ENCODE results near the gene RPL41. TPM values are rescaled to one million over a fixed set of nuclear protein-coding genes. Genes with fewer than 3 reads are reported as not detected.
A peak's percentile ranks its signal among the peaks of the same experiment; 100 is the strongest.

RPL41 gene
- total RNA-seq, 1 experiment from 2014 or later: 3,839 TPM

DNA sequence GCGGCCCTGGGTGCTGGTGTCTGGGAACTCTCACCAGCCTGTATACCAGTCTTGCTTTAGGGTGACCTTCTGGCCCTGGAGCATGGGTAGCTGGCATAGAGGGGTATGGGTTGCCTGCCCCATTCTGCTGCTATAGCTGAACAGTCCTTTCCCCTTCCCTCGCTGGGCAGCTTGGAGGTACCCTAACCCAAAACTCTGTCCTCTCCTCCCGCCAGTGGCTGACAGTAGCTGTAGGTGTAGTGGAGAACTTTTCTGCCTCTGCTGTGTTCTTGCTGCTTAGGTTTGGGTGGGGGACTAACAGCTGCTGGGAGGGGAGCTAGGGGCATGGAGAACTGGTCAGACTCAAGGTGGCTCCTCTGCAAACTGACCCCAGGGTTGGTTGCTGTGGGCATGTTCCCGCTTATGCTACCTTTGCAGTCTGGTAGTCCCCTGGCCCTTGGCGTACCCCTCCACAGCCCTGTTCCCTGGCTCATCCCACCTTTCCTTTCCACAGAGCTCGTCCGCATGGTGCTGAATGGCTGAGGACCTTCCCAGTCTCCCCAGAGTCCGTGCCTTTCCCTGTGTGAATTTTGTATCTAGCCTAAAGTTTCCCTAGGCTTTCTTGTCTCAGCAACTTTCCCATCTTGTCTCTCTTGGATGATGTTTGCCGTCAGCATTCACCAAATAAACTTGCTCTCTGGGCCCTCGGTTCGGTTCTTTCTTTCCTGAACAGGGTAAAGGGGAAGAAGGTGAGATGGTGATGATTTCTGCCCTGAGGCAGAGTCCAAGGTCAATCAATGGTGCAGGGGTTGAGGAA lies 44.7 kb downstream of the RPL41 start:
- H3K4me3 ChIP-seq (ENCODE audit: insufficient read depth, low read depth, low read length): no peak overlapping the region
- H3K36me3 ChIP-seq (replicated peaks; ENCODE audit: control insufficient read depth, insufficient read depth, low read length): peaks cover 48% of the 10 kb centered on the region
- no peak for DNase-seq
- no peaks in the 10 kb centered on the region for H3K27me3 ChIP-seq (ENCODE audit: control insufficient read depth, insufficient read depth, low read length)

DNA sequence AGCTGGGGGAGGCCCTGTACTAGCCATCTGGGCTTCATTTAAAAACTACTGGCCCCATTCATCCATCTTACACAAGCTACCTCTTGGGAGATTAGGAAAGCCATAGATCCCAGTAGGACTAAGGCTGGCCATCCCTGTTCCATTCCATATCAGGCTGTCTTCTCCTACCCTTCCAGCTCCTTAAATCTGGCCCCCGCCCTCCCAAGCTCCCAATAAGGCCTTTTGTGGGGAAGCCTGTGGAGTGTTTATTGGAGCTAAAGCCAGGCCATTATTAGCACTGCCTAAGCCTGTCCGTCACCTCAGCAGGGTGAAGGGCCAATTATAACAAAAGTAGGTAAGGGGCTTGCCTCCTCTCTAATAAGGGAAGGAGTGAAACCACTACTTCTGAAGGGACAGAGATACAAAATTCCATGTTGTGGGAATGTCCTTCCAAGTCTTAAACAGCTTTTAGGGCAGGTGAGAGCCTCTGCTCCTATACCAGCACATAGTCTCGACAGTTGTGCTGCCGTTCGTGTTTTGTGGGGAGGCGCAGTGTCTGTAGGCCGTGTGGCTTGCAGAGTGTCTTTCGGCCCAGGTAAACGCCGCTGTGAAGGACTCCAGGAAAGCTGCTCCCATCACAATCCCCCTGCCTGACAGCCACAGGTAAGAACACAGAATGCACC lies 45.4 kb downstream of the RPL41 start:
- Histone ChIP-seq H3K27me3 (ENCODE audit: control insufficient read depth, insufficient read depth, low read length) (no peaks in the 10 kb centered on the region), H3K36me3 (replicated peaks; ENCODE audit: control insufficient read depth, insufficient read depth, low read length) (peaks cover 48% of the 10 kb centered on the region), H3K4me3 (ENCODE audit: insufficient read depth, low read depth, low read length) (no peak overlapping the region)
- DNase-seq: no peak

DNA sequence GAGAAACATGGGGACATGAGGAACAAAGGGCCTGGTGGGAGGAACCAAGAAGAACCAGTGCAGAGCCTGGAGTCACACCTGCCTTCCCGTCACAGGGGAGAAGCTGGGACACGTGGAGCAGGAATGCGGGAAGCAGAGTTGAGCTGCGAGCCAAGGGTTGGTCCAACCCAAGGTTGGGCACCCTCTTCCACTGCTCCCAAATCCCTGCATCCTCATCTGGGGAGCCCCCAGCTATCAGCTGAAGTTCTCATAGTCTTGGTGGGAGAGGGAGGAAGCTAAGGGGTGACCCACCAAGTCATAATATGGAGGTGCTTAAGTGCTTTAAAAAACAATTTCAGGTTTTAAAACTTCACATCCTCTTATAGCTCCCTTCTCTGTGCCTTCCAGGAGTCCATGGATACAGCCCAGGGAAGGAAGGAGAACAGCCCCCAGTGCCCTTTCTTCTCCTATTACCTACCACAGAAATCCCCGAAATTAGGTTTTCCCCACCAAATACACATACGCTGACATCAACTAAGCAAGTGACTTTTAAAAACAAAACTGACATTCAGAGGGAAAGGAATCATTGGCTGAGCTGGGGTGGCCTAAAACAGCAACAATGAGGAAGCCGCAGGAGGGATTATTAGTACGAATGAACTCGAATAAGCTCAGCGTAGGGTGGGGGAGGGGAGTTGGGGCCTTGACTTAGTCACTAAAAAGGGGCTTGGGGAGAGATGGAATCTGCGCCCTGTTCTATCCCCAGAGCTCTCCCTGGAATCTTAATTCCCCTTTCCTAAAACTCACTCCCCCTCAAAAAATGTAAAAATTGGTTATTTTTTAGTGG lies 46.2 kb downstream of the RPL41 start:
- DNase-seq: peak; percentile 52

DNA sequence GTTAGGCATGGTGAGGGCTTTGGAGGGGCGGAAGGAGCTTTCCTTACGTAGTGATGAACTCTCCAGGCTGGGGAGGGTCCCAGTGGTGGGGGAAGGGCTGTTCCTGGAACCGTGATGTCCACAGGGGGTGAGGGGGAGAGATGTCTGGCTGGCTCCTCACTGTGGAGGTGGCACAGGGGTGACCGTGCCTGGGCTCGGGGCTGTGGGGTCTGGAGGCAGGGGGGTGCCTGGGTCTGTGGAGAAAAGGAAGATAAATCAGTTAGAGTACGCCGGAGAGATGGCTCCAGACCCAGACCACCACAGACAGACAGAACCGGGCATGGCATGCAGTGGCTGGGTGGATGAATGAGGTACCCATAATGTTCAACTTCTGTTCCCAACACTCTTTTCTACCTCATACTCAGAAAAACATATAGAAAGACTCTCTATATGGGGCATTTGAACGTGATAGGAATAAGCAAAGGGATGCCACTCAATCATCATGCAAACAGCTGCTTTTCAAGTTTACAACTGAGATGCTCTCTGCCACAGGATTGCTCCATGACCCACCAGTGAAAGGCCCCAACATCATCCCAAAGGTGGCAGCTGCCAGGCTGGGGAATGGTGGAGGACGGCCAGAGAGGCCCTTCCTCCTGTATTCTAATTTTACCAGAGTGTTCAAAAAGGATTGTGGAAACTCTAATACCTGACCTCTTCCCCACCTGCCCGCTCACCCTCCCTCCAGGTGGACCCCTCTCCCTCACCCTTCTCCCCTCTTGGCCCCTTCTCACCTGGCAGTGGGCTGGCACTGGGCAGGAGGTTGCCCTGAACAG lies 47.3 kb downstream of the RPL41 start:
- H3K27me3 ChIP-seq (ENCODE audit: control insufficient read depth, insufficient read depth, low read length): no peaks in the 10 kb centered on the region
- H3K4me3 ChIP-seq (ENCODE audit: insufficient read depth, low read depth, low read length): no peak overlapping the region
- peaks cover 56% of the 10 kb centered on the region for H3K36me3 ChIP-seq (replicated peaks; ENCODE audit: control insufficient read depth, insufficient read depth, low read length)
- peak; percentile 66 for DNase-seq

More for the DNA sequence above, 46.2 kb downstream of the RPL41 start:
- Histone ChIP-seq H3K36me3 (replicated peaks; ENCODE audit: control insufficient read depth, insufficient read depth, low read length) (peaks cover 52% of the 10 kb centered on the region), H3K4me3 (ENCODE audit: insufficient read depth, low read depth, low read length) (no peak overlapping the region), H3K27me3 (ENCODE audit: control insufficient read depth, insufficient read depth, low read length) (no peaks in the 10 kb centered on the region)

DNA sequence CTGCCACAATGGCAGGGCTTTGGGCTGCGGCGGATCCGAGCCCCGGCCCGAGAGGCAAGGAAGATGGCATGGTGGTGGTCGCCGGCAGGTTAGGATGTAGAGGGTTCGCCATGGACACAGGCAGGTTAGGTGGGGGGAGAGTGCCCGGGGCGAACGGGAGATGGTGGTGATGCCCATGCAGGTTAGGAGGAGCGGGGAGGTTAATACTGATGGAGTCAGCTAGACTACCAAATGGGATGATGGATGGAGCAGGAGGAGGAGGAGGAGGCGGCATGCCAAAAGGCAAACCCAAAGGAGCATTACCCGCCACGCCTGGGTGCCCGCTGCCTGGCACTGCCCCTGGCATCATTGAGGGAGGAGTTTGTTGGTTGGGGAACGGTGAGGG lies 47.9 kb downstream of the RPL41 start:
- H3K27me3 ChIP-seq (ENCODE audit: control insufficient read depth, insufficient read depth, low read length): no peaks in the 10 kb centered on the region
- H3K4me3 ChIP-seq (ENCODE audit: insufficient read depth, low read depth, low read length): no peak overlapping the region
- peaks cover 56% of the 10 kb centered on the region for H3K36me3 ChIP-seq (replicated peaks; ENCODE audit: control insufficient read depth, insufficient read depth, low read length)
- no peak for DNase-seq

DNA sequence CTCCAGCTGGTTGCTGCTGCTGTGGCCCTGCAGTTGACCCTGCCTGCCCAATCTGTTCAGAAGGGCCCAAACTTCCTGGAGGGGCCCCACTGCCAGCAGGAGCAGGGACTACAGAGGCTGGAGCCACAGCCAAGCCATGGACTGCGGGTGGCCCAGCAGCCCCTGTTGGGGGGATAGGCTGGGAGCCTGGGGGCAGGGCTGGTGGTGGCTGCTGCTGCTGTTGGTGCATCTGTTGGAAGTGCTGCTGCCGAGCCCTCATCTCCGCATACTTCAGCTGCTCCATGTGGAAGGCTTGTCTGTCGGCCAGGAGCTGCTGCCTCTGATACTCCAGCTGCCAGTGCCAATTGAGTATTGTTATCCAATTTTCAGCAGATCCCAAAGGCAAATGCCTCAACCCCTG lies 48.9 kb downstream of the RPL41 start:
- no peaks in the 10 kb centered on the region for H3K27me3 ChIP-seq (ENCODE audit: control insufficient read depth, insufficient read depth, low read length)
- H3K4me3 ChIP-seq (ENCODE audit: insufficient read depth, low read depth, low read length): no peak overlapping the region
- DNase-seq: no peak
- H3K36me3 ChIP-seq (replicated peaks; ENCODE audit: control insufficient read depth, insufficient read depth, low read length): peaks cover 55% of the 10 kb centered on the region

Other genes with a start within 250 kb of the RPL41 start
- 94.2 and 97.8 TPM in 2 replicates for gene PYM1, start 188.7 kb upstream of the RPL41 start, total RNA-seq (2014; rRNA removed; shearing (Covaris generic))
- 7.9 and 10.9 TPM in 2 replicates for gene DGKA, start 185.5 kb upstream of the RPL41 start, total RNA-seq (2014; rRNA removed; shearing (Covaris generic))
- gene PMEL, start 150.6 kb upstream of the RPL41 start, total RNA-seq (2014; rRNA removed; shearing (Covaris generic)): 28.4 and 38.1 TPM in 2 replicates
- 63.3 and 68.0 TPM in 2 replicates for gene CDK2, start 149.8 kb upstream of the RPL41 start, total RNA-seq (2014; rRNA removed; shearing (Covaris generic))
- gene RAB5B, start 142.6 kb upstream of the RPL41 start, total RNA-seq (2014; rRNA removed; shearing (Covaris generic)): 52.1 and 52.4 TPM in 2 replicates
- 24.0 and 27.2 TPM in 2 replicates for gene SUOX, start 119.4 kb upstream of the RPL41 start, total RNA-seq (2014; rRNA removed; shearing (Covaris generic))
- 1.5 and 3.7 TPM in 2 replicates for gene IKZF4, start 95.6 kb upstream of the RPL41 start, total RNA-seq (2014; rRNA removed; shearing (Covaris generic))
- gene RPS26, start 74.7 kb upstream of the RPL41 start, total RNA-seq (2014; rRNA removed; shearing (Covaris generic)): 830 and 1,197 TPM in 2 replicates
- gene ERBB3, start 36.5 kb upstream of the RPL41 start, total RNA-seq (2014; rRNA removed; shearing (Covaris generic)): 32.4 and 39.8 TPM in 2 replicates
- gene PA2G4, start 12.1 kb upstream of the RPL41 start, total RNA-seq (2014; rRNA removed; shearing (Covaris generic)): 273 and 282 TPM in 2 replicates
- gene ZC3H10, start 1.6 kb downstream of the RPL41 start, total RNA-seq (2014; rRNA removed; shearing (Covaris generic)): 8.2 and 11.3 TPM in 2 replicates
- 120 and 127 TPM in 2 replicates for gene ESYT1, start 11.6 kb downstream of the RPL41 start, total RNA-seq (2014; rRNA removed; shearing (Covaris generic))
- 118 and 129 TPM in 2 replicates for gene MYL6B, start 36.0 kb downstream of the RPL41 start, total RNA-seq (2014; rRNA removed; shearing (Covaris generic))
- gene MYL6, start 41.7 kb downstream of the RPL41 start, total RNA-seq (2014; rRNA removed; shearing (Covaris generic)): 941 and 1,248 TPM in 2 replicates
- 20.0 and 27.5 TPM in 2 replicates for gene SMARCC2, start 72.8 kb downstream of the RPL41 start, total RNA-seq (2014; rRNA removed; shearing (Covaris generic))
- gene RNF41, start 105.3 kb downstream of the RPL41 start, total RNA-seq (2014; rRNA removed; shearing (Covaris generic)): 96.2 and 98.4 TPM in 2 replicates
- gene NABP2, start 107.7 kb downstream of the RPL41 start, total RNA-seq (2014; rRNA removed; shearing (Covaris generic)): 45.5 and 50.4 TPM in 2 replicates
- gene SLC39A5, start 113.4 kb downstream of the RPL41 start, total RNA-seq (2014; rRNA removed; shearing (Covaris generic)): 0.48 TPM in 1 of 2 replicates, not detected in the other
- gene ANKRD52, start 141.8 kb downstream of the RPL41 start, total RNA-seq (2014; rRNA removed; shearing (Covaris generic)): 11.2 and 13.7 TPM in 2 replicates
- gene COQ10A, start 150.3 kb downstream of the RPL41 start, total RNA-seq (2014; rRNA removed; shearing (Covaris generic)): 15.5 and 21.2 TPM in 2 replicates
- gene CS, start 183.7 kb downstream of the RPL41 start, total RNA-seq (2014; rRNA removed; shearing (Covaris generic)): 179 and 188 TPM in 2 replicates
- gene CNPY2, start 199.4 kb downstream of the RPL41 start, total RNA-seq (2014; rRNA removed; shearing (Covaris generic)): 108 and 129 TPM in 2 replicates
- gene PAN2, start 217.4 kb downstream of the RPL41 start, total RNA-seq (2014; rRNA removed; shearing (Covaris generic)): 38.6 and 64.1 TPM in 2 replicates
- gene IL23A, start 222.3 kb downstream of the RPL41 start, total RNA-seq (2014; rRNA removed; shearing (Covaris generic)): 4.0 and 7.6 TPM in 2 replicates
- 42.2 and 47.6 TPM in 2 replicates for gene STAT2, start 243.5 kb downstream of the RPL41 start, total RNA-seq (2014; rRNA removed; shearing (Covaris generic))
- gene APOF, start 246.2 kb downstream of the RPL41 start, total RNA-seq (2014; rRNA removed; shearing (Covaris generic)): not detected in 2 replicates

Measured in H7 (cell line).